Right lobe of liver (tissue), 6 donors: ENCODE measurements around the gene E2F1. TPM values are rescaled to one million over a fixed set of nuclear protein-coding genes. Genes with fewer than 3 reads are reported as not detected.
A peak's percentile ranks its signal among the peaks of the same experiment; 100 is the strongest.

Experiments used
- ATAC-seq, 4 donors: fragments of 200-7000 bp; cut with Tn5 transposase; one replicate each; pipeline ENCODE4 v1.9.1; 2020; ENCODE audit warnings: mild to moderate bottlenecking in 4 of 4, moderate library complexity in 4 of 4
- DNase-seq, 3 donors: peaks; one replicate each; pipeline ENCODE4 v3.0.0-alpha.2; 2020
- H3K27ac ChIP-seq, 3 donors: fragments of 200-600 bp; one replicate each; pipeline ENCODE4 v1.8.0; 2022
- H3K27me3 ChIP-seq, 2 donors: fragments of 200-600 bp; one replicate each; pipeline ENCODE4 v1.8.0; 2022
- H3K36me3 ChIP-seq, 4 donors: fragments of 200-600 bp; sonication (generic) in 1 of 4; one replicate each; pipeline versions ENCODE4 v1.5.1 to v1.8.0; 2017 to 2022; ENCODE audit warnings: control low read depth in 1 of 4
- H3K4me1 ChIP-seq, 4 donors: fragments of 200-600 bp; sonication (generic) in 1 of 4; one replicate each; pipeline versions ENCODE4 v1.5.1 to v1.8.0; 2017 to 2022; ENCODE audit warnings: control low read depth in 1 of 4
- H3K4me3 ChIP-seq, 3 donors: fragments of 200-600 bp; one replicate each; pipeline ENCODE4 v1.8.0; 2022
- H3K9me3 ChIP-seq, 4 donors: fragments of 200-600 bp; sonication (generic) in 1 of 4; one replicate each; pipeline versions ENCODE4 v1.5.1 to v1.8.0; 2017 to 2022; ENCODE audit warnings: control low read depth in 1 of 4
- CTCF ChIP-seq, 4 donors: fragments of 200-600 bp in 3 of 4; fragments of 450-650 bp in 1 of 4; IDR thresholded peaks; one replicate each; pipeline versions ENCODE4 v1.5.1 to v1.8.0; 2016 to 2022; ENCODE audit warnings: antibody characterized with exemption in 4 of 4, mild to moderate bottlenecking in 2 of 4
- POLR2A ChIP-seq: fragments of 450-650 bp; IDR thresholded peaks from one replicate; pipeline ENCODE4 v1.6.1; 2017; ENCODE audit warnings: antibody characterized with exemption, mild to moderate bottlenecking
- WGBS: methylation state at CpG from one replicate; pipeline ENCODE4 v1.1.6; 2018; ENCODE audit warnings: low coverage, low lambda C conversion rate; ENCODE audit not compliant: insufficient coverage; ENCODE audit errors: missing lambda C conversion rate; 5-methylcytosine and 5-hydroxymethylcytosine counted together
- intact Hi-C, 2 donors: fragments of 100-400 bp; cut with DNase I; formaldehyde crosslinking; loops; one replicate each; pipeline versions ENCODE4 v1.11.2 to v1.14.1; 2022
- total RNA-seq, 6 experiments: library from RNA; depleted of rRNA in 2 of 6; stranded (reverse); fragments of >200 nt in 2 of 6; fragmentation: NEBNext Ultra II Directional in 3 of 6; extraction: Animal tissue kit (Norgen Biotek cat#: 25700) in 3 of 6; gene quantifications; one replicate each; pipeline versions ENCODE4 v1.1.0 to v1.2.4, GENCODE V29; 2016 to 2023
- donor health status: DM: no; HTN: yes; CAD: no.
- donor health status: DM: no; HTN: no; CAD: no.
- donor health status: DM: no; HTN: no; CAD: no.
- donor health status: DM: no; HTN: yes; CAD: no.
- donor health status: DM: no; HTN: yes; CAD: no.

Gene E2F1
- total RNA-seq, 6 experiments from 2014 or later, result 0.24 to 8.8 (median 0.77) TPM

DNA sequence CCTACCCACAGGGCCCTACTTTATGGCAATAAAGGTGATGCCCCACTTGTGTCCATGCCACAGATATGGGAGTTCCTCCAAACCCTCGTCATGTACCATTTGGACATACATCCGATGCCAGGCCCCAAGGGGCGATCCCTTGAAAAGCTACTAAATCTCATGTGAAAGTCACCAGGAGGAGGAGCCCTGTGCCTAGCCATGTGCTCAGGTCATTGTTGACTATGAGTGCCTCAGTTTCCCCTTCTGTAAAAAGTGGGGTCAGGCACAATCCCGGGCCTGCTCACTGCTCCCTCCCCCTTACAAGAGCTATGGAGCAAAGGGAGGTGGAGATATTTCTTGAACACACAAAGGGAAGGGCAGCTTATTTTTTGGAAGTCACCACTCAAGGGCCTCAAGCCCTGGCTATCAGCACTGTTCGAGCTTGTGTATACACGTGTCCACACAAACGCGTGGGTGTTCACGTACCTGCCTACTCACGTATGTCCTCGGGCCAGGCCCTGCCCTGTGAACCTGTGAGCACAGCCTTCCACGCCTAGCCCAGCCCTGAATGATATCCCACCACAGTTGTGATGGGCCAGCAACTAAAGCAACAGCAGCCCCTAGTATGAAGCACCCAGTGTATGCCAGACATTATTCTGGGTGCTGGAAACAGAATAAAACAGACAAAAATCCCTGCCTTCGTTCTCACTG, 17.6 kb downstream of the E2F1 start:
- H3K27ac ChIP-seq, result no peak overlapping the region
- ATAC-seq (no peak), DNase-seq (no peak)
- peaks cover 0 to 1% (median 0%) of the 10 kb centered on the region in 4 donors for H3K36me3 ChIP-seq
- no peak overlapping the region for H3K4me3 ChIP-seq
- no peaks in the 10 kb centered on the region for H3K9me3 ChIP-seq
- 47% methylated on average over 9 of the region's 13 CpGs for WGBS
- TF ChIP-seq CTCF (IDR thresholded peaks at IDR 0.05) (no peak), POLR2A (no peak)
- H3K4me1 ChIP-seq, result peaks cover 0 to 18% (median 3%) of the 10 kb centered on the region in 4 donors
- H3K27me3 ChIP-seq, result no peaks in the 10 kb centered on the region
- intact Hi-C loops, result no loop called here

DNA sequence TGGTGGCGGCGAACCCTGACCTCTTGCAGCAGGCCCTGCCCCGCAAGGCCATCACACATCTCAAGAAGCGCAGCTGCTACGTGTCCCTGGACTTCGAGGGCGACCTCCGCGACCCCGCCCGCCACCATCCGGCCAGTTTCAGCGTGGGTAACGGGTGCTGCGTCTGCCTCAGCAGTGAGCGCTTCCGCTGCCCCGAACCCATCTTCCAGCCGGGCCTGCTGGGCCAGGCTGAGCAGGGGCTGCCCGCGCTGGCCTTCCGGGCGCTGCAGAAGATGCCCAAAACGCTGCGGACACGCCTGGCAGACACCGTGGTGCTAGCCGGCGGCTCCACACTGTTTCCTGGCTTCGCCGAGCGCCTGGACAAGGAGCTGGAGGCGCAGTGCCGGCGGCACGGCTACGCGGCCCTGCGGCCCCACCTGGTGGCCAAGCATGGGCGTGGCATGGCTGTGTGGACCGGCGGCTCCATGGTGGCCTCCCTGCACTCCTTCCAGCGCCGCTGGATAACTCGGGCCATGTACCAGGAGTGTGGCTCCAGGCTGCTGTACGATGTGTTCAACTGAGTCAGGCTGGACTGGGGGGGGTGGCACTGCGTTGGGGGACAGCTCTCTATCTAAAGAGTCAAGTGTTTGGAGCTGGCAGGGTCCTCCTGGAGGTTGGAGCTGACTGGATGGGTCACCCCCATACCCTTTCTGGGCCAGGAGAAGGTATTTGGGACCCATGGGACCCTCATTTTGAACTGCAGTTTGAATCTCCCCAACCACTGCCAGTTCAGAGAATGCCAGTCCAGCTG, 18.3 kb downstream of the E2F1 start:
- no CpG with 5 or more reads among the region's 47 CpGs for WGBS
- DNase-seq (peak; percentile 81 to 85 (median 84)), ATAC-seq (peak; percentile 69 to 80 (median 74))
- intact Hi-C loops, result no loop called here
- Histone ChIP-seq H3K4me3 (peak overlapping the region; percentile 52 to 60 (median 55)), H3K36me3 (peaks cover 0 to 1% (median 0%) of the 10 kb centered on the region in 4 donors), H3K27me3 (no peaks in the 10 kb centered on the region), H3K27ac (peak overlapping the region in 1 of 3 donors; percentile 47), H3K4me1 (peaks cover 0 to 21% (median 4%) of the 10 kb centered on the region in 4 donors), H3K9me3 (no peaks in the 10 kb centered on the region)
- peak; percentile 81 to 95 (median 86) for TF ChIP-seq CTCF (IDR thresholded peaks at IDR 0.05)
- TF ChIP-seq POLR2A, result no peak

DNA sequence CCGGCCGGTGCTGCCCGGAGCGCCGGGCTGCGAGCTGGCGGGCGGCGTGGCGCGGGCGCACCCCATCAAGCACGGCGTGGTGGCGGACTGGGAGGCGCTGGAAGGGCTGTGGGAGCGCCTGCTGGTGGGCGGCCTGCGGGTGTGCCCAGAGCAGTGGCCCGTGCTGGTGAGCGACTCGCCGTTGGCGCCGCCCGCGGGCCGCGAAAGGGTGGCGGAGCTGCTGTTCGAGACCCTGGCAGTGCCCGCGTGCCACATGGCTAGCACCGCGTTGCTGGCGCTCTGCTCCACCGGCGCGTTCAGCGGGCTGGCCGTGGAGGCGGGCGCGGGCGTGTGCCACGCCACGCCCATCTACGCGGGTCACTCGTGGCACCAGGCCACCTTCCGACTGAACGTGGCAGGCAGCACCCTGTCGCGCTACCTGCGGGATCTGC, 18.9 kb downstream of the E2F1 start:
- Histone ChIP-seq H3K4me3 (peak overlapping the region; percentile 52 to 60 (median 55)), H3K4me1 (peaks cover 0 to 22% (median 7%) of the 10 kb centered on the region in 4 donors), H3K9me3 (no peaks in the 10 kb centered on the region), H3K27ac (peak overlapping the region; percentile 39 to 60 (median 53)), H3K36me3 (peaks cover 0 to 1% (median 0%) of the 10 kb centered on the region in 4 donors), H3K27me3 (no peaks in the 10 kb centered on the region)
- no CpG with 5 or more reads among the region's 55 CpGs for WGBS
- TF ChIP-seq CTCF (IDR thresholded peaks at IDR 0.05), result no peak
- ATAC-seq (peak; percentile 32 to 56 (median 40)), DNase-seq (peak; percentile 74 to 81 (median 80))
- intact Hi-C loops, result no loop called here

- Histone ChIP-seq H3K27me3 (no peaks in the 10 kb centered on the region), H3K27ac (peak within 1 kb of the TSS; percentile 39 to 72 (median 53)), H3K4me1 (peaks cover 0 to 22% (median 7%) of the 10 kb centered on the region in 4 donors), H3K9me3 (no peaks in the 10 kb centered on the region), H3K4me3 (peak within 1 kb of the TSS; percentile 52 to 60 (median 55)), H3K36me3 (peaks cover 0 to 1% (median 0%) of the 10 kb centered on the region in 4 donors)
- ATAC-seq (peak; percentile 77 to 82 (median 79)), DNase-seq (peak; percentile 95 to 97 (median 95))
- intact Hi-C loops, result no loop called here
- peak; percentile 12 to 30 (median 24) for TF ChIP-seq CTCF (IDR thresholded peaks at IDR 0.05)
- peak; percentile 83 for TF ChIP-seq POLR2A
- 7% methylated on average over 9 of the region's 50 CpGs for WGBS
These were observed 19.6 kb downstream of the E2F1 start, which contains the start of gene ACTL10 for GRCh38 chr20:33666293-33667244. TSS of gene ACTL10 (plus strand) at chr20:33666943. CDS start at chr20:33667498, 555 bp downstream.
